Upper lobe of left lung (tissue), 6 donors: ENCODE data around the gene DISP3. TPM values are rescaled to one million over a fixed set of nuclear protein-coding genes. Genes with fewer than 3 reads are reported as not detected.

Experiments used
- ATAC-seq, 2 donors: fragments of 200-7000 bp; cut with Tn5 transposase; one replicate each; pipeline ENCODE4 v1.9.1; 2022; ENCODE audit warnings: mild to moderate bottlenecking in 2 of 2, moderate library complexity in 2 of 2; ENCODE audit not compliant: low FRiP score in 2 of 2
- DNase-seq, 2 donors: peaks; one replicate each; pipeline ENCODE4 v3.0.0-alpha.2; 2019 to 2020
- H3K27ac ChIP-seq, 4 donors: fragments of 200-600 bp; sonication (generic); one replicate each; pipeline ENCODE4 v1.5.1; 2016 to 2019
- H3K27me3 ChIP-seq, 4 donors: fragments of 200-600 bp; sonication (generic); one replicate each; pipeline ENCODE4 v1.5.1; 2017 to 2019
- H3K36me3 ChIP-seq, 4 donors: fragments of 200-600 bp; sonication (generic); one replicate each; pipeline ENCODE4 v1.5.1; 2016 to 2019
- H3K4me1 ChIP-seq, 4 donors: fragments of 200-600 bp; sonication (generic); one replicate each; pipeline ENCODE4 v1.5.1; 2018 to 2019
- H3K4me3 ChIP-seq, 4 donors: fragments of 200-600 bp; sonication (generic); one replicate each; pipeline ENCODE4 v1.5.1; 2017 to 2019; ENCODE audit warnings: mild to moderate bottlenecking in 2 of 4, moderate library complexity in 1 of 4
- H3K9me3 ChIP-seq, 4 donors: fragments of 200-600 bp; sonication (generic); one replicate each; pipeline ENCODE4 v1.5.1; 2018 to 2019
- EP300 ChIP-seq, 4 donors: sonication (generic); formaldehyde crosslinking; IDR thresholded peaks; one replicate each; pipeline ENCODE4 v1.5.1; 2017; ENCODE audit warnings: antibody characterized with exemption in 4 of 4, control low read depth in 2 of 4
- POLR2A ChIP-seq, 4 donors: fragments of 450-650 bp; IDR thresholded peaks; one replicate each; pipeline ENCODE4 v1.5.1; 2016 to 2017; ENCODE audit warnings: antibody characterized with exemption in 4 of 4, mild to moderate bottlenecking in 2 of 4
- POLR2AphosphoS5 ChIP-seq, 2 donors: sonication (generic); formaldehyde crosslinking; IDR thresholded peaks; one replicate each; pipeline ENCODE4 v1.5.1; 2017; ENCODE audit warnings: antibody characterized with exemption in 2 of 2
- WGBS, 2 donors: methylation state at CpG; one replicate each; pipeline ENCODE4 v1.1.5; 2017 to 2018; 5-methylcytosine and 5-hydroxymethylcytosine counted together
- total RNA-seq, 6 donors: library from RNA; depleted of rRNA in 4 of 6; stranded (reverse); fragments of >200 nt in 4 of 6; gene quantifications; one replicate each; pipeline versions ENCODE4 v1.1.0 to v1.2.1, GENCODE V29; 2016 to 2021
- TF ChIP-seq, protein P1 (sequence below), 6 experiments: fragments of 450-650 bp in 4 of 6; fragments of 200-600 bp in 2 of 6; sonication (generic) in 2 of 6; IDR thresholded peaks; one replicate each; pipeline ENCODE4 v1.5.1; 2016 to 2019; ENCODE audit warnings: antibody characterized with exemption in 6 of 6
- donor health status: DM: no; HTN: no; CAD: no; lungs with moderate emphysema.
- donor health status: DM: no; HTN: yes; CAD: no; lungs with severe emphysema.

Gene DISP3
- total RNA-seq, 6 donors from 2014 or later: 0.07 to 0.79 (median 0.09) TPM; not detected in 3

DNA sequence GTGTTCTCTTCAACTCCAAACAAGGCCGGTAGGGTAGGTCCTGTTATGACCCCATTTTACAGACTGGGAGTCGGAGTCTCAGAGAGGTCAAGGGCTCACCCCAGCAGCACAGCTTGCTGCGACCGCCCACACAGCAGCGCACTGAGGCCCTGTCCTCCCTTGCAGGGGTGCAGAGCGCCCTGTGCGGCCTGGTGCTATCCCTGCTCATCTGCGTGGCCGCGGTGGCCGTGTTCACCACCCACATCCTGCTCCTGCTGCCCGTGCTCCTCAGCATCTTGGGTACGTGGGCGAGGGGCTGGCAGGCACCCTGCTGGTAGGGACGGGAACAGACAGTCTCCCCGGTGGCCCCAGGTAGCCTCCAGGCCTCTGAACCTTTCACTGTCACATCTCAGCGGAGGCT is 55.9 kb downstream of the DISP3 start:
- Histone ChIP-seq H3K27me3 (no peaks in the 10 kb centered on the region), H3K4me1 (no peaks in the 10 kb centered on the region), H3K4me3 (no peak overlapping the region), H3K9me3 (no peaks in the 10 kb centered on the region), H3K36me3 (no peaks in the 10 kb centered on the region), H3K27ac (no peak overlapping the region)
- no peak for ATAC-seq
- peak in 1 of 2 donors; percentile 74 for DNase-seq
- 86 to 100% methylated on average over 2 to 5 of the region's 17 CpGs for WGBS, 2 donors
- TF ChIP-seq, protein P1, sequence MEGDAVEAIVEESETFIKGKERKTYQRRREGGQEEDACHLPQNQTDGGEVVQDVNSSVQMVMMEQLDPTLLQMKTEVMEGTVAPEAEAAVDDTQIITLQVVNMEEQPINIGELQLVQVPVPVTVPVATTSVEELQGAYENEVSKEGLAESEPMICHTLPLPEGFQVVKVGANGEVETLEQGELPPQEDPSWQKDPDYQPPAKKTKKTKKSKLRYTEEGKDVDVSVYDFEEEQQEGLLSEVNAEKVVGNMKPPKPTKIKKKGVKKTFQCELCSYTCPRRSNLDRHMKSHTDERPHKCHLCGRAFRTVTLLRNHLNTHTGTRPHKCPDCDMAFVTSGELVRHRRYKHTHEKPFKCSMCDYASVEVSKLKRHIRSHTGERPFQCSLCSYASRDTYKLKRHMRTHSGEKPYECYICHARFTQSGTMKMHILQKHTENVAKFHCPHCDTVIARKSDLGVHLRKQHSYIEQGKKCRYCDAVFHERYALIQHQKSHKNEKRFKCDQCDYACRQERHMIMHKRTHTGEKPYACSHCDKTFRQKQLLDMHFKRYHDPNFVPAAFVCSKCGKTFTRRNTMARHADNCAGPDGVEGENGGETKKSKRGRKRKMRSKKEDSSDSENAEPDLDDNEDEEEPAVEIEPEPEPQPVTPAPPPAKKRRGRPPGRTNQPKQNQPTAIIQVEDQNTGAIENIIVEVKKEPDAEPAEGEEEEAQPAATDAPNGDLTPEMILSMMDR (IDR thresholded peaks at IDR 0.05): no peak
- TF ChIP-seq POLR2AphosphoS5 (IDR thresholded peaks at IDR 0.05): no peak
- TF ChIP-seq POLR2A (IDR thresholded peaks at IDR 0.05): no peak
- TF ChIP-seq EP300 (IDR thresholded peaks at IDR 0.05): no peak

DNA sequence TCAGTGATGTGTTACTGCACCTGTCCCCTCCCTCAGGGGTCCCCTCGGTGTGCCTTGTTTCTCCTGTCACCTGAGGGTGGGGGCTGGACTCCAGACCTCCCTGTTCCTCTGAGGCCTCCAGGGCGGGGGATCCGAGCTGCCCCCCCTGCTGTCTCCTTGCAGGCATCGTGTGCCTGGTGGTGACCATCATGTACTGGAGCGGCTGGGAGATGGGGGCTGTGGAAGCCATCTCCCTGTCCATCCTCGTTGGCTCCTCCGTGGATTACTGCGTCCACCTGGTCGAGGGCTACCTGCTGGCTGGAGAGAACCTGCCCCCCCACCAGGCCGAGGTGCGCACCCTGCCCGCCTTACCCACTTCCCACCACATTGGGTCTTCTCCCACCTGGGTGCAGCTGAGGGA is 56.4 kb downstream of the DISP3 start:
- no peaks in the 10 kb centered on the region for H3K27me3 ChIP-seq
- H3K4me1 ChIP-seq: no peaks in the 10 kb centered on the region
- DNase-seq (no peak), ATAC-seq (no peak)
- TF ChIP-seq POLR2A (IDR thresholded peaks at IDR 0.05) (no peak), EP300 (IDR thresholded peaks at IDR 0.05) (no peak), POLR2AphosphoS5 (IDR thresholded peaks at IDR 0.05) (no peak)
- TF ChIP-seq, protein P1 (IDR thresholded peaks at IDR 0.05): no peak
- H3K4me3 ChIP-seq: no peak overlapping the region
- no peaks in the 10 kb centered on the region for H3K9me3 ChIP-seq
- H3K27ac ChIP-seq: no peak overlapping the region
- no peaks in the 10 kb centered on the region for H3K36me3 ChIP-seq
- WGBS, 2 donors: 85 to 89% methylated on average over 5 to 12 of the region's 12 CpGs

DNA sequence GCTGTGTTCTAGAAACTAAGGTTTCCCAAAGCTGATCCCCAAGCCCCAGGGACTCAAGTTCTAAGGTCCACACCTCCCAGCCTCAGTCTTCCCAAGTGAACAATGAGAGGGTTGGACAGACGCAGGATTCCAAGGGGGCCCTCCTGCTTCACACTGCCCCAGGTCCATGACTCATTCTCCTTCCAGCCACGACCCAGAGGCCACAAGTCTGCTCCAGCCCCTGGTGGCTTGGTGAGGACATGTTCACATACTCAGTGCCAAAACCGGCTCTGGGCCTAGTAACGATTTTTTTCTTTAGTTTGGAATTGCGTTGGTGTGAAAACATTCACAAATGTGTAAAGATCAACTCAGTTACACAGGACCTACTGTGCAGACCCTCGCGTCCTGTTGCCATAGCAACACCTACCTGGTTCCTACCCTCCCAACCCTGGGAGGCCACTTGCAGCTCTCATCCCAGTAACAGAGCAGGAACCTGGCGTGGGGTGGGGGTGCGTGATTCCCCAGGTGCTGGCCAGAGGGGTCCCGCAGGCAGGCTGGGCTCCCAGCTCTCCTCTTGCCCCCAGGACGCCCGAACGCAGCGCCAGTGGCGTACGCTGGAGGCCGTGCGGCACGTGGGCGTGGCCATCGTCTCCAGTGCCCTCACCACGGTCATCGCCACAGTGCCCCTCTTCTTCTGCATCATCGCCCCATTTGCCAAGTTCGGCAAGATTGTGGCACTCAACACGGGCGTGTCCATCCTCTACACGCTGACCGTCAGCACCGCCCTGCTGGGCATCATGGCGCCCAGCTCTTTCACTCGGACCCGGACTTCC is 57.0 kb downstream of the DISP3 start:
- Histone ChIP-seq H3K36me3 (no peaks in the 10 kb centered on the region), H3K27me3 (no peaks in the 10 kb centered on the region), H3K27ac (no peak overlapping the region), H3K4me1 (no peaks in the 10 kb centered on the region), H3K4me3 (no peak overlapping the region), H3K9me3 (no peaks in the 10 kb centered on the region)
- DNase-seq (peak in 1 of 2 donors; percentile 67), ATAC-seq (no peak)
- 88% methylated on average over 22 to 30 of the region's 33 CpGs for whole genome bisulfite sequencing, 2 donors
- TF ChIP-seq, protein P1 (IDR thresholded peaks at IDR 0.05): no peak
- TF ChIP-seq EP300 (IDR thresholded peaks at IDR 0.05) (no peak), POLR2A (IDR thresholded peaks at IDR 0.05) (no peak), POLR2AphosphoS5 (IDR thresholded peaks at IDR 0.05) (no peak)

DNA sequence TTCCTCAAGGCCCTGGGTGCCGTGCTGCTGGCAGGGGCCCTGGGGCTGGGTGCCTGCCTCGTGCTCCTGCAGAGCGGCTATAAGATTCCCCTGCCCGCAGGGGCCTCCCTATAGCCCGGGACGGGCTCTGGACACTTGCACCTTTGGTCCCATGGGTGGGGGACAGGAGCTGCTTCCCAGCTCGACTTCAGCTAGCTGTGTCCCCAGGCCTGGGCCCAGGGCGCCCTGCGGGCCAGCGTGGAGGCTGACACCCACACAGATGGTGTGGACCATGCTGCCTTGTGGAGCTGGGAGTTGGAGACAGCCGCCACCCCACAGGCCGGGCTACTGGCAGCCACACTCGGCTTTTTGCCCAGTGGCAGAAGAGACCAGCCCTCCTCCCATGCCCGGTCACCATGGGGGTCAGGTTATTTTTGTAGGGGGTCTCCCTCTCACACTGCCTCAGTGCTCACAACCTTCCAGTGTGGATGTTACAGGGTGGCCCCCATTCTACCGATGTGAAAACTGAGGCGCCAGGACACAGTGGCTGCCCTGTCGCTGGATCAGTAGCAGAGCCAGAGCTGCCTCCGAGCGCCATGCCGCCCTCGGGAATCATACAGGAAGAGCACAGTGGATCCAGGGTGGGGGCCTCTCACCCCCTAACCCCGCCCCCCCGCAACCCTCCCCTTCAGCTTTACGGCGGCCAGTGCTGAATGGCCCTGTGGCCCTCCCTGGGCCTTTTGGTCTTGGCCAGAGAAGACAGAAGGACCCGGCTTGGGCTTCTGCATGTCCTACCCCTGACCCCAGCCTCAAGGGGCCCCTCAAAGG is 57.8 kb downstream of the DISP3 start:
- peak in 1 of 2 donors; percentile 76 for DNase-seq
- no peak for ATAC-seq

More for the DNA sequence above, 57.8 kb downstream of the DISP3 start:
- 80 to 83% methylated on average over 3 to 21 of the region's 26 CpGs for WGBS, 2 donors
- TF ChIP-seq, protein P1 (IDR thresholded peaks at IDR 0.05): no peak
- TF ChIP-seq EP300 (IDR thresholded peaks at IDR 0.05): no peak
- no peak for TF ChIP-seq POLR2AphosphoS5 (IDR thresholded peaks at IDR 0.05)
- TF ChIP-seq POLR2A (IDR thresholded peaks at IDR 0.05): no peak
- H3K9me3 ChIP-seq: no peaks in the 10 kb centered on the region
- H3K36me3 ChIP-seq: no peaks in the 10 kb centered on the region
- no peaks in the 10 kb centered on the region for H3K4me1 ChIP-seq
- no peak overlapping the region for H3K27ac ChIP-seq
- H3K4me3 ChIP-seq: no peak overlapping the region
- H3K27me3 ChIP-seq: no peaks in the 10 kb centered on the region
